GM19395 (cell line): ENCODE data around the gene FCN2.

Experiments used
- ATAC-seq: cut with Tn5 transposase; IDR thresholded peaks from one replicate; pipeline ENCODE4 v1.9.1; 2021; ENCODE audit warnings: mild to moderate bottlenecking, moderate library complexity; ENCODE audit not compliant: unreplicated experiment

Gene FCN2

DNA sequence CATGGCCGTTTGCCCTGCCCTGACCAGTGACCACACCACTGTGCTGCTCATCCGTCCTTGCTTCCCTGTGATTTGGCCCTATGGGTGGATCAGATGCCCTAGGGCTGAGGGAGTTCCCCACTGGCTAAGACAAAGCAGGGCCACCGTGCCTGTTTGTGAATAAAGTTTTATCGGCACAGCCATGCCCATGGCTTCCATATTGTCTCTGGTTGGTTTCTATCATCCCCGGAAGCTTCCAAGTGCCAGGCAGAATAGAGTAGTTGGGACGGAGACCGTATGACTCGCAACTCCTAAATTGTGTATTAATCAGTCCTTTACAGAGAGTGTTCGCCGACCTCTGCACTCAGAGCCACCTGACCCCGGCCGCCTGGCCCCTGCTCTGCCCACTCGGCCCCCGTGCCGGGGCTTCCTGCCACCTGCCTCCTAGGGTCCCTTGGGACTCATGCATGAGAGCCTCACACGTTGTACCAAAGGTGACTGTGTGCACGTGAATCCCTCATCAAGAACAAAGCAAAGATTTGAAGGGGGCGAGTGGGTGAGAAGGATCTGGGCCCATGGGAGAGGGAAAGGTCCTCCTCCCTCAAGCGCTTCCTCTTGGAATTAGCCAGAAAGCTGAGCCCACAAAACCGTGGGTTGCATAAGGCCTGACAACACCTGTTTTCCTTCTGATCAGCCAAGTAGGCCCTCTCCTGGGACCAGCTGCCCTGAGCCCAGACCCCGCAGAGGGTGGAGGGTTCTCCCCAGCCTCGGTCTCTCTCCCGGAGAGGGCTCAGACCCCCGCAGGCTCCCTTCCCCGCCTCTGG is 11.7 kb upstream of the FCN2 start:
- ATAC-seq, result no peak

DNA sequence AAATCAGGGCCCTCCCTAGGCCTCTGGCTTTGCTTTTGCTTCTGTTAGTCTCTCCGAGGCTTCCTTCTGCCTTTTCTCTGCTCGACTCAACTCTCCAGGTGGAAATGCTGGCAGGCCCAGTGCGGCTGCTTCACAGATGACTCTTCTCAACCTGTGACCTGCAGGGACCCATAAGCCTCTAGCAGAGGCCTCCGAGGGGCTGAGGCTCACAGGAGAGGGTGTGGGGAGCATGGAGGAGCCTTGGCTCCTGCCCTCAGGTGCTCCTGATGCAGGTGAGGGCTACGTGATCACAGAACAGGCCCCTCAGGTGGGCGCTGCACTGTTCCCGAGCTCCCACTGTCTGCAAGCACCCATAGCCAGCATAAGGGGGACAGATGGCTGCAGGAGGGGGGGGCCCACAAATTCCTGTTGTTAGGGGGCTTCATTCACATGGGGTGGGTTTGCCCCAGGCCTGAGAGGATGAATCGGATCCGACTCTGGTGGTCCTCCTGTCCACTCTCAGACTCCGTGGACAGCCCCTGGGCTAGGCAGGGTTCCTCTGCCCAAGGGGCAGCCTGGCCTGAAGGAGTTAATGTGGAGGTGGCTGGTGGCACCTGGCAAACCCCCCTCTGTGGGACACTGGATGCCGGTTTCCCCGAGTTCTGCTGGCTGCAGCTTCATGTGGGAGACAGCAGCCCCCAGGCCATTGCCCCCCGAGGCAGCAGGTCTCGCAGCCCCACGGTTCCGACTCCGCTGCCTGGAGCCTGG is 10.9 kb upstream of the FCN2 start:
- ATAC-seq, result no peak

DNA sequence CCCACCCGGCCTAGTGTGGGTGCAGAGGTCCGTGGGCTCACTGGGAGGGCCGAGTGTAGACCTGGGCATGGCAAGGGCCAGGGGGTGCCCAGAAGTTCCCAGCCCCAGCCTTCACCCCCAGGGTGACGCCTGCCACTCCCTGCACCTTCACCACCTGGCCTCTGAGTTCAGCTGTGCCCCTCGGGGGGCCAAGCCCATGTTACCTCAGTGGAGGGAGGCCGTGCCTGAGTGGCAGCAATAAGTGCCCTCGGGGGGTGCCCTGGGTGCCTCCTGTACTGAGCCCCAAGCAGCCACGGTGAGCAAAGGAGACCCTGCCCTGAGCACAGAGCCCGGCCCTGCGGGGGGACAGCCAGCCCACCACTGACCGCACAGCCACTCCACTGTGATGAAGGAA is 10.3 kb upstream of the FCN2 start:
- ATAC-seq, result no peak

DNA sequence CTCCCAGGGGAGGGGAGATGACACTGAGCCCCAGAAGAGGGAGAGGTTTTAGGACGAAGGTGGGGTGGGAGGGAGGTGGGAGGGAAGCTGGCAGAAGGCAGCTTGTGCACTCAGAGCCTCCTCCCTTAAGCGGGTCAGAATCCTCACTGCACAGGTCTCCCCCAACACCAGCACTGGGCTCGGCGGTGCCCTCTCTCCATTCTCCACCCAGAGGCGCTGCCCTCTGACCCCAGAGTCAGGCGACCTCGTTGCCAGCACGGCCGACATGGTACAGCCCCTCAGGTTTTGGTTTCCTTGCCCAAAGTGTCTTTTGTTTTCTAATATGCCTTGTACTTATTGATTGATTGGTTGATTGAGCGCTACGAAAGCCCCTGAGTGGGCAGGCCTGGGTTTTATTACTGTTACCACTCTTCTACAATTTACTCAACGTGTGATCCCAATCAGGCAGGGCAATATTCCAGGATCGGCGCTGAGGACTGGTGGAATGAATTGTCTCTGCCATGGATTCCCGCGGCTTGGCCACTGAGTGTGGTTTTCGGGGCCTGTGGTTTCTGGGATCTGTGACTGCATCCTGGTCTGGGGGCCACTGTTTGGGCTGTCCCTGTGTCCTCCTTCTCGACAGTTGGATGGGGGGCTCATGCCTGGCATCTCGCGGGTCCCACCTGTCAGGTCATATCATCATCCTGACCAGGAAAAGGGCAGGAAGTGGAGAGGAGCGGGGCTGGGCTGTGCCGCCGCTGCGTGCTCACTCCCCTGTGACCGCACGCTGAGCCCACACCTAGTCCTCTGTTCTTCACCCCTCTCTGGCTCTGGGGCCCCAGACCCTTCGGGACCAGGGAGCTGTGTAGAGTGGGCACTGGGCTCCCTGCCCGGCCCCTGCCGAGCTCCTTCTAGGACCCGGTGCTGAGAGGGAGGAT is 9.6 kb upstream of the FCN2 start:
- ATAC-seq, result no peak

DNA sequence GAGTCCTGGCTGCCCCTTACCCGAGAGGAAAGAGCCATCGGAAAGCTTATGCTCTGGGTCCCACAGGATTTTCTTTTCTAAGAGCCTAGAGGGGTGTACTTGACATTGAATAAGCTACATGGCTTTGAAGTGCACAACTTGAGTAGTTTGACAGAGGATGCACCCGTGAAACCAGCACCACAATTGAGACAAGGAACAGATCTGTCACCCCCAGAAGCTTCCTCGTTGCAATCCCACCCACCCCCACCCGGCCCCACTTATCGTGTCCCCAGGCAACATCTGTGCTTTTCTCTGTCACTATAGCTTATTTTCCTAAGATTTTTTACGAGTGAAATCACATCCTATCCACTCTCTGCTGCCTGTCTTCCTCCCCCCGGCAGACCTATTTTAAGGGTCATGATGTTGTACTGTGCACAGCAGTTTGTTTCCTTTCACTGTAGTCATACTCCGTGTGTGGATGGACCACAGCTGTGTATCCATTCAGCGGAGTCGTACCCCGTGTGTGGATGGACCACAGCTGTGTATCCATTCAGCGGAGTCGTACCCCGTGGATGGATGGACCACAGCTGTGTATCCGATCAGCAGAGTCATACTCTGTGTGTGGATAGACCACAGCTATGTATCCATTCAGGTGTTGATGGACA is 8.8 kb upstream of the FCN2 start:
- no peak for ATAC-seq

DNA sequence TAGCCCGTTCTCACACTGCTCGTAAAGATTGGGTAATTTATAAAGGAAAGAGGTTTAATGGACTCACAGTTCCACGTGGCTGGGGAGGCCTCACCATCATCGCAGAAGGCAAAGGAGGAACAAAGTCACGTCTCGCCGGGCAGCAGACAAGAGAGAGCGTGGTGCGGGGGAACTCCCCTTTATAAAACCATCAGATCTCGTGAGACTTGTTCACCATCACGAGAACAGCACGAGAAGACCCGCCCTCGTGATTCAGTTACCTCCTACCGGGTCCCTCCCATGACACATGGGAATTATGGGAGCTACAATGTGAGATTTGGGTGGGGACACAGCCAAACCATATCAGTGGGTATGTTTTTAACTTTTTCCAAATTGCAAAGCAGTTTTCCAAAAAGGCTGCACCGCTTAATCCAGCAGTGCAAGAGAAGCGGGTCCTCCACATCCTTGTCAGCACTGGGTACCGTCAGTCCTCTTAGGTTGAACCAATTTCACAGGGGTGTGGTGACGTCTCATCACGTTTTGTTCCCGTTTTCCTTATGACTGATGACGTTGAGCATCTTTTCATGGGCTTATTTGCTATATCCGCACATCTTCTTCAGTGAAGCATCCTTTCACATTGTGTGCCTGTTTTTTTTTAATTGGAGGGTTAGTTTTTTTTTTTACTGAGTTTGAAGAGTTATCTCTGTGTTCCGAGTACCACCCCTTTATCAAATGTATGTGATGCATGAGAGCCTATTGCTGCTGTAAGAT is 8.0 kb upstream of the FCN2 start:
- ATAC-seq, result no peak

DNA sequence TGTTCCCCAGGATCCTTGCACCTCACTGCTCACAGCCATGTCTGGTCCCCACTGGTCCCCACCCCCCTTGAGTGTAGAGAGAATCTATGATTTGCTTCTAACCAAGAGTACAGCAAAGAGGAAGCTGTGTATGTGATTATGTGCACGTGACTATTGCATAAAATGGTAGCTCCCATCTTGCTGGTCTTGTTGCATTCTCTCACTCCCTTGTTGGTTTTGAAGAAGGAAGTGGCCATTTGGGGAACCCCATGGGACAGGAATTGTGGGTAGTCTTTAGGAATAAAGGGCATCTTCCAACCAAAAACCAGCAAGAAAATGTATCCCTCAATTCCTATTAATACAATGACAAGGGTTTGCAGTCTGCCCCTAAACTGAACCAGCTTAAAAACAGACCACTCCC is 5.2 kb upstream of the FCN2 start:
- ATAC-seq, result no peak

DNA sequence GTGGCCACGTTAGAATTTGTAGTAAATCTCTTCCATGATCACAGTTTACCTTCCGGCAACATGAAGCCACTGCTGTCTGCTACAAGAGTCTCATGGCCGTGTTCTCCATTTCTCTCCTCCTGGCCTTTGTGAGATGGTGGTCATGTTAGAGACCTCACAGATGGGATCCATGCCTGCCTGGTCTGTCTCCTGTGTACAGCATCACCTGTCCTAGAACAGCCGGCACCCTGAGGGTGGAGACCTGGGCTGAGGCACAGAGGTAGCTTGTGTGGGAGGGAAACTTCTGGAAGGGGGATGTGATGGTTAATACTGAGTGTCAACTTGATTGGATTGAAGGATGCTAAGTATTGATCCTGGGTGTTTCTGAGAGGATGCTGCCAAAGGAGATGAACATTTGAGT is 3.1 kb upstream of the FCN2 start:
- ATAC-seq, result no peak

DNA sequence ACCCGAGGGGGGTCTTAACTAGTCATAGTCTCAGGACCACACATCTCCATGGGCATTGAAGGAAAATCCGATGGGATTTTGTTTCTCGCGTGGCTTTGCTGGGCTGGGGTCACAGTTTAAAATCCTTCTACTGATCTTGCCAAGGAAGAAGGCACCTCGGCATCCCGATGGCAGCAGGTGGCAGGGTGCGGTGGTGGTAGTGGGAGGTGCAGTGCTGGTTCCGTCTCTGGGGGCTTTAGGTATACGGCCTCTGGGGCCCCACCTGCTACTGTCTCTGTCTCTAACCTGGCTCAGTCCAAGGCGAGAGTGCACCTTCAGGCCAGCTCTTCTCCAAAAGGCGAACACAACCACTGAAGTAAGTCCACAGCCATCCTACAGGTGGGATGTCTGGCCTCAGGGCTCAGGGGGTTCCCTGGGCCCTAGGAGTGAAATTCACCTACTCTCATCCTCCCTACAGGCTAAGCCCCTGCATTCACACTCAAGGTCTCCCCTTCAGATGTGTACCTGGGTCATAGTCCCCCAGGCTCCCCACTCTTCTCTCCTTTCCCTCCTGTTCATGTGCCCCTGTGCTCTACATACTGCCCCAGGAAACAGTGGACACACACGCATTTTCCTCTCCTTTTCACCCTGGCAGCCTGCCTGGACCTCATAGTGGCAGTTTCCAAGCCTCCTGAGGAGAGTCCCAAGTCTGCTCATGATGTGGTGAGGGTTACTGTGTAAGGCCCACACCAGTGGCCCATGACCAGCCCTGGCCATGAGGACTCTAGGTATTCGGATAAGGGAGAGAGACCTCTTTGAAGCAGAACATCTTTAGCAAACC is 736 bp upstream of the FCN2 start:
- no peak for ATAC-seq

DNA sequence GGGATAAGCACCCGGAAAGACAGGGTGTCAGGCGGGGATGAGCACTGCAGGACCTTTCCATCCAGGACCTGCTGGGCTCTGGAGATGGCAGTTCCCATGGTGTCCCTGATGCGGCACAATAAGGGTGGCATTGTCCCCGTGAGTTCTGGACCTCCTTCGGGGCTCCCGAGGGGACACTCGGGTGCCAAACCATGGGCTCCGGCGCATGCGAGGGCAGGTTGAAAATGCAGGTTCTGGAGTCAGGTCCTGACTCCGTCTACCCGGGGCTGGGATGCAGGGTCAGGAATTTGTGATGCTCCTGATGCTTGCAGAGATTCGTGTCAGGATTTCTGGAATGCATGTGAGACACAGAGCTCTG is 682 bp downstream of the FCN2 start:
- no peak for ATAC-seq

DNA sequence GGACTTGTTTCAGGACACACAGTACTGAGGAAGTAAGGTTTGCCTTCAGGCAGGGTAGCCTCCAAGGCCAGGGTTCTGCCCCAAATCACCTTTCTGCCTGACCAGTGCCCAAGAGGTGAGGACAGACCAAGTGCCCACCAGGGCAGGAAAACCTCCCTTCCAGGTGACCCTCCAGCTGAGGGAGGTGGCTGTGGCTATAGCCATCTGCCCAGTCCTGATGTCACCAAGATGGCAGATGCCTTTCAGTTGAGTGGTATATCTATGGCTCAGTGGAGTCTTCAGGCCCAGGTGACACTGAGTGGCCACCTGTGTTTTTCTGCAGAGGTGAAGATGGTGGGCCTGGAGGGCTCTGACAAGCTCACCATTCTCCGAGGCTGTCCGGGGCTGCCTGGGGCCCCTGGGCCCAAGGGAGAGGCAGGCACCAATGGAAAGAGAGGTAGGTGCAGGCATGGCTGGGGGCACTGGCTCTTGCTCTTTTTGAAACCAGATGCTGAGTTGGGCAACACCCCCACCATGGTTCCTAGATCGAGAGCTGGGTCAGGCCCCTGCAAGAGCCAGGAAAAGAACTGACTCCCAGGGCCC is 1.7 kb downstream of the FCN2 start:
- ATAC-seq, result no peak

DNA sequence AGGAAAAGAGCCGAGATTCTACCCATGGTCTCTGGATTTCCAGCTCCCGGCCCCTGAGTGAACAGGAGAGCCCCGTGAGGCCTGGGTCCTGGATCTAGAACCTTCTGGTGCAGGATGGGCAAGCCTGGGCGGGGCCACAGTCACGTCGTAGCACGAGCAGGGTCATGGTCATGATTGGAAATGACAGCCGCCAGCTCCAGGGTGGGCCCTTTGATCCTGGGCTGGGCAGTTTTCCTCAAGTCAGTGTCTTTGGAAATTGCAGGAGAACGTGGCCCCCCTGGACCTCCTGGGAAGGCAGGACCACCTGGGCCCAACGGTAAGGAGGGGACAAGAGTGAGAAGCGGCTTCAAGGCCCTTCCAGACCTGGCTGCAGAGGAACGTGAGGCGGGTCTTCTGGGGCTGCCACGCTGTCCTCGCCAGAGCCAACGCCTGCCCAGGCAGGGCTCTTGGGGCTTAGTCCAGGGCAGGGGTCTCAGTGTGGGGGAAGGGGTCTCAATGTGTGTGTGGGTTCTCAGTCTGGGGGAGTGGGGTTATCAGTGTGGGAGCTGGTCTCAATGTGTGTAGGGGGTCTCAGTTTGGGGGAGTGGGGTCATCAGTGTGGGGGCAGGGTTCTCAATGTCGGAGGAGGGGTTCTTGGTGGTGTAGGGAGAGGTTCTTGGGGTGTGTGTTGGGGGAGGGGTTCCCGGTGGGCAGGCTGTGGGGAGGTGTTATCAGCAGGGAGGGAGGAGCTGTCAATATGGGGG is 2.6 kb downstream of the FCN2 start:
- ATAC-seq, result no peak

DNA sequence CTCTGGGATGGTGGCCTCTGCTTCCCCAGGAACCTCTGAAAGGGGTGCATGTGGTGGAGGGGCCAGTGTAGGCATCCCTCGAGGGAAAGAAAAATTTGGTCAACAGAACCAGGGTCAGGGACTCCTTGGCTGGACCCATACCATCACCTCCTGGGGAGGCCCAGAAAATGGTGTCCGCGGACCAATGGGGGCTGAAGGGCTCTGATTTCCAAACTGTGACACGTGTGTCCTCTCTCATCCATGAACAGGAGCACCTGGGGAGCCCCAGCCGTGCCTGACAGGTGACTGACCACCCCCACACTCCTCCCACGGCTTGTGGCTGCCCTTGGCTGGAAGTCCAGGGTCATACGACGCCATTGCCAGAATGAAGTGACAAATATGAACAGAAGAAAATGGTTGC is 3.9 kb downstream of the FCN2 start:
- ATAC-seq, result no peak

DNA sequence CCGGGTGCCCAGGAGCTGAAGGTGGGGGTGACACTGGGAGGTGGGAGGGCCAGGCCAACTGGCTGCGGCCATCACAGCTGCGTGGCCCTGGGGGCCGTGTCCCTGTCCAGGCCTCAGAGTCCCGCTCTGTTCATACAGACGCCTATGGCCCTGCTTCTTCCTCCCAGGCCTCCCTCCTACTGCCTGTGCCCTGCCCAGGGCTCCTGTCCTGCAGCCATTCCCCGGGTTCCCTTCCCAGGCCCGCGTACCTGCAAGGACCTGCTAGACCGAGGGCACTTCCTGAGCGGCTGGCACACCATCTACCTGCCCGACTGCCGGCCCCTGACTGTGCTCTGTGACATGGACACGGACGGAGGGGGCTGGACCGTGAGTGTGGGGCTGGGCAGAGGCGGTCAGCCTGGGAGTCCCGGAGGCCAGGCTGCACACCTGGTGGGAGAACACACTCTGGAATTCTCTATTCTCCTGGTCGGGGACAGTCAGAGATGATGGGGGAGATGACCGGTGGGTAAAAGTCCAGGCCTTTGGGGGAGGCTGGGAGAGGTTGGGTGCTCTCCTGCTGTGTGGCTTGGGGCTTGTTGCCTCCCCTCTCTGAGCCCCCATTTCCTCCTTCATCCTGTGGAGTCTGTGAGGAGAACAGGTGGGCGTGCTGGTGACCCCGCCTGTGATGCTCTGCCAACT is 4.5 kb downstream of the FCN2 start:
- no peak for ATAC-seq

DNA sequence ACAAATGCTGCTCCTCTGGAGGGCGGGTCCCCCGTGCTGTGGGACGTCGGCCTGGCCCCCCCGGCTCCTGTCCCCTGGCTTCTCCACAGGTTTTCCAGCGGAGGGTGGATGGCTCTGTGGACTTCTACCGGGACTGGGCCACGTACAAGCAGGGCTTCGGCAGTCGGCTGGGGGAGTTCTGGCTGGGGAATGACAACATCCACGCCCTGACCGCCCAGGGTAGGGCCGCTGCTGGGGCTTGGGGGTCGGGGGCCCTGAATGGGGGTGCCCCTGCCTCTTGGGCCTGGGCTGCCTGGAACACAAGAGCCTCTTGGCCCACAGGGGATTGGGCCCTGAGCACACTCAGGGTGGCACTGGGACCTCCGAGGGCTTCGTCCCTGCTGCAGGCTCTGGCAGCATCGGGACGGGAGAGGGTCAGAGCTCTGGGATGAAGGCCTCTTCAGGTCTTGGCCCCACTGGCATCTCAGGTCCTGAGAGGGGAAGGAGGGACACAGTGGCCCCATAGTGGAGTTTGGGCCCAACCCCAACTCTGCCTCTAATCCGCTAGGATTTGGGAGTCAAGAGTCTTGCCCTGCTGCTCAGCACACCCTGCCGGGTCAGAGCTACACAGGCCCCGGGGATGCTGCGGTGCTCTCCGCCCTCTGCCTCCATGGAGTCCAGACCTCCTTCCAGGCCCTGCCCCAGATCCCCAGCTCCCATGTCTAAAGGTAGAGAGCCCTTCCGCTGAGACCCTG is 5.2 kb downstream of the FCN2 start:
- no peak for ATAC-seq

DNA sequence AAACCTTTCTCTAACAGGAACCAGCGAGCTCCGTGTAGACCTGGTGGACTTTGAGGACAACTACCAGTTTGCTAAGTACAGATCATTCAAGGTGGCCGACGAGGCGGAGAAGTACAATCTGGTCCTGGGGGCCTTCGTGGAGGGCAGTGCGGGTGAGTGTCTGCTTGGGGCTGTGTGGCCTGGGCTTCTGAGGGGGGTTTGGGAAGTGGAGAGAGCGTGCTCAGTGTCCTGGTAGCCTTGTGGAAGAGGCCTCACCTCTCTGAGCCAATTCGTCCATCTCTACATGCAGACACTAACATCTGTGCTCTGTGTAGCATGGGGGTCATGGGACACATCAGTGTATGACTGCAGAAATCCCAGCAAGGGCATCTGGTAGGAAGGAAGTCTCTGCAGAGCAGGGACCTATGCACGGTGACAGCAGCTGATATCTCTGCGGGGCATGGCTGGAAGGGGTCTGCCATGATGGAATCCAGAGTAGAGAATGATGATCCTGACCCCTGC is 5.9 kb downstream of the FCN2 start:
- no peak for ATAC-seq

DNA sequence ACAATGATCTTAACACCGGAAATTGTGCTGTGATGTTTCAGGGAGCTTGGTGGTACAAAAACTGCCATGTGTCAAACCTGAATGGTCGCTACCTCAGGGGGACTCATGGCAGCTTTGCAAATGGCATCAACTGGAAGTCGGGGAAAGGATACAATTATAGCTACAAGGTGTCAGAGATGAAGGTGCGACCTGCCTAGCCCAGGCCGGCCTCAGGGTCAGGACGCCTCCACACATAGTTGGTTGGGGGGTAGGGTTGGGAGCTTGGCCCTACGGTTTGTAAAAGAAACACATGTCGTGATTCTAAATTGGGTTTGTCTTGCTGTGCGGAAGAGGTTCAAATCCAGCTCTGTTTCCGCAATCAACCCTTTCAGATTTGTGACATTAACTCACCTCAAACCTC is 6.6 kb downstream of the FCN2 start:
- ATAC-seq, result no peak
